ENCODE data around the gene PCNX1. TPM values are rescaled to one million over a fixed set of nuclear protein-coding genes. Genes with fewer than 3 reads are reported as not detected.

Gene PCNX1
- total RNA-seq, 1 experiment from 2014 or later: 48.0 TPM

GRCh38 chr14:71130491-71131179 is 223.4 kb downstream of the PCNX1 start:
- Histone ChIP-seq H3K4me1 (ENCODE audit: insufficient read depth, low read length) (no peaks in the 10 kb centered on the region; the same call in 1 of the 2 replicates), H3T11ph (ENCODE audit: low read length) (no peak overlapping the region), H2BK20ac (ENCODE audit: low read depth, low read length, poor library complexity, severe bottlenecking) (no peak overlapping the region), H2BK12ac (ENCODE audit: insufficient read length, low read depth, low read length) (no peak overlapping the region), H4K5ac (ENCODE audit: insufficient read length, low read depth, low read length) (no peak overlapping the region), H3K4me2 (ENCODE audit: insufficient read depth, insufficient read length, low read length) (no peak overlapping the region), H3K9me3 (ENCODE audit: control insufficient read depth, low read depth, low read length) (no peaks in the 10 kb centered on the region), H2BK15ac (ENCODE audit: low read depth, low read length) (no peak overlapping the region), H3K23ac (ENCODE audit: insufficient read length, low read depth, low read length) (no peak overlapping the region), H3K27ac (ENCODE audit: insufficient read length, low read depth, low read length) (no peak overlapping the region), H3K18ac (ENCODE audit: insufficient read length, low read depth, low read length) (no peak overlapping the region), H3K56ac (ENCODE audit: insufficient read length, low read depth, low read length) (no peak overlapping the region), H3K4ac (ENCODE audit: low read depth, low read length) (no peak overlapping the region), H4K8ac (replicated peaks; ENCODE audit: insufficient read length, low read depth, low read length) (no peak overlapping the region), H2AK5ac (ENCODE audit: insufficient read length, low read length) (no peak overlapping the region), H3K9ac (ENCODE audit: extremely low read depth, insufficient read length, low read length) (no peak overlapping the region), H2BK120ac (ENCODE audit: low read depth, low read length, poor library complexity, severe bottlenecking) (no peak overlapping the region), H3K79me2 (ENCODE audit: insufficient read depth, low read length) (no peaks in the 10 kb centered on the region), H3K23me2 (ENCODE audit: insufficient read length, low read depth, low read length, poor library complexity, severe bottlenecking) (no peaks in the 10 kb centered on the region), H2BK5ac (ENCODE audit: insufficient read length, low read length) (no peak overlapping the region), H2AFZ (ENCODE audit: low read length) (no peak overlapping the region), H3K14ac (ENCODE audit: insufficient read depth, low read length) (no peak overlapping the region), H3K27me3 (ENCODE audit: insufficient read depth, low read length) (no peaks in the 10 kb centered on the region), H4K91ac (ENCODE audit: insufficient read length, low read depth, low read length) (no peak overlapping the region), H4K20me1 (ENCODE audit: control insufficient read depth, insufficient read depth, insufficient read length) (no peaks in the 10 kb centered on the region), H3K79me1 (ENCODE audit: insufficient read depth, low read depth, low read length, poor library complexity, severe bottlenecking) (no peaks in the 10 kb centered on the region)
- Mint-ChIP-seq H3K4me1 (peaks cover 22 to 25% of the 10 kb centered on the region in 2 experiments), H3K27ac (no peak overlapping the region), H3K36me3 (ENCODE audit: insufficient read depth in 1 of 3, low read depth in 3 of 3) (peaks cover 4 to 12% (median 6%) of the 10 kb centered on the region in 3 experiments), H3K9me3 (peaks cover 11 to 13% of the 10 kb centered on the region in 2 experiments), H3K27me3 (ENCODE audit: low read depth) (no peaks in the 10 kb centered on the region), H3K4me3 (no peak overlapping the region)
- no peak for TF ChIP-seq CTCF (conservative IDR thresholded peaks at IDR 0.05)
- peak; percentile 23 for DNase-seq
- WGBS (ENCODE audit: extremely low coverage, insufficient read length, low lambda C conversion rate): no CpG with 5 or more reads among the region's 11 CpGs

All from H9 (cell line).